ENCODE measurements around the gene FHOD3. TPM values are rescaled to one million over a fixed set of nuclear protein-coding genes. Genes with fewer than 3 reads are reported as not detected.

Gene FHOD3
- total RNA-seq, 1 experiment from 2014 or later = 0.34 TPM

- ChIA-PET CTCF (no interaction called here), POLR2A (ENCODE audit: low non-redundant PET) (no interaction called here)
- Histone ChIP-seq H3K27ac (ENCODE audit: low read depth, low read length, poor library complexity, severe bottlenecking) (no peak overlapping the region), H3K9me3 (ENCODE audit: low read depth, low read length, poor library complexity, severe bottlenecking) (no peaks in the 10 kb centered on the region), H3K4me3 (ENCODE audit: low read depth, low read length, poor library complexity, severe bottlenecking) (no peak overlapping the region), H3K27me3 (replicated peaks; ENCODE audit: insufficient read depth, low read depth, low read length, poor library complexity) (no peaks in the 10 kb centered on the region), H3K4me1 (ENCODE audit: insufficient read depth, low read length, poor library complexity, severe bottlenecking) (no peaks in the 10 kb centered on the region), H3K36me3 (ENCODE audit: insufficient read depth, low read length, poor library complexity, severe bottlenecking) (no peaks in the 10 kb centered on the region)
- intact Hi-C loops (cut with micrococcal nuclease; ENCODE audit: unreplicated experiment) = no loop called here
- TF ChIP-seq EZH2 (IDR thresholded peaks at IDR 0.05; ENCODE audit: borderline replicate concordance, low read depth, low read length, poor library complexity, severe bottlenecking) = no peak
- TF ChIP-seq, protein P1, sequence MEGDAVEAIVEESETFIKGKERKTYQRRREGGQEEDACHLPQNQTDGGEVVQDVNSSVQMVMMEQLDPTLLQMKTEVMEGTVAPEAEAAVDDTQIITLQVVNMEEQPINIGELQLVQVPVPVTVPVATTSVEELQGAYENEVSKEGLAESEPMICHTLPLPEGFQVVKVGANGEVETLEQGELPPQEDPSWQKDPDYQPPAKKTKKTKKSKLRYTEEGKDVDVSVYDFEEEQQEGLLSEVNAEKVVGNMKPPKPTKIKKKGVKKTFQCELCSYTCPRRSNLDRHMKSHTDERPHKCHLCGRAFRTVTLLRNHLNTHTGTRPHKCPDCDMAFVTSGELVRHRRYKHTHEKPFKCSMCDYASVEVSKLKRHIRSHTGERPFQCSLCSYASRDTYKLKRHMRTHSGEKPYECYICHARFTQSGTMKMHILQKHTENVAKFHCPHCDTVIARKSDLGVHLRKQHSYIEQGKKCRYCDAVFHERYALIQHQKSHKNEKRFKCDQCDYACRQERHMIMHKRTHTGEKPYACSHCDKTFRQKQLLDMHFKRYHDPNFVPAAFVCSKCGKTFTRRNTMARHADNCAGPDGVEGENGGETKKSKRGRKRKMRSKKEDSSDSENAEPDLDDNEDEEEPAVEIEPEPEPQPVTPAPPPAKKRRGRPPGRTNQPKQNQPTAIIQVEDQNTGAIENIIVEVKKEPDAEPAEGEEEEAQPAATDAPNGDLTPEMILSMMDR (conservative IDR thresholded peaks at IDR 0.05; ENCODE audit: low read depth, low read length) = no peak
- BruUV-seq (replicated peaks) = no TSS peak
- DNase-seq (ENCODE audit: low spot score) = no peak
Observed at GRCh38 chr18:36335476-36336279, 38.2 kb downstream of the FHOD3 start.

DNA sequence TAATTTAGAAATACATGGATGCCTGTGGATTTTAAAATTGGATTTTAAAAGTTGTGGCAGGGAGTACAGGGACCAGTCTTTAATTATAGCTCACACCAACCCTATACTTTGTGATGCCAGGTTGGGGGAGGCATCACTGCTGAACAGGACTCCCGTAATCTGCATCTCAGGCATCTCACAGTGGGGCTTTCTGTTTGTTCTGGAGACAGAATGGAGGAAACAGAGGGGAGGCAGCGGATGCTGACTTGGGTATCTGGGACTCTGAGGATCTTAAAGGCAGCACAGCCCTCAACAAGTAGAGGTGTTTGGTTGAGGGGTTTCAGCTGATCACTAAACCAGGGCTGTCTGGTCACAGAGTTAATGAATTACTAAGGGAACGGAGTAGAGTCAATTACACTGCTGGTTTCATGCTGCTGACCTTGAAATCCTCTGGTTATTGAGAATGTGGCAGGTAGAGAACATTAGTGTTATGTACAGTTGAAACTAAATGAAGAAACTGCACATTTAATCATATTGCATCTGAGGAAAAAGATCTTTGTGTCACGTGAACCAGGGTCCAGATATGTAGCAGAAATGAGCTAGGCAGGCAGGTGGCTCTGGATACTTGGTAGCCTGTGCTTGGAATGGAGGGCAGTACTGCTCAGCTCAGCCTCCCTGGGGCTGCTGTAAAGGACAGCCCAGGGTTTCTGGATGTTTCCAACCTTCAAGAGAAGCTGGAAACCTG is 40.3 kb downstream of the FHOD3 start:
- Histone ChIP-seq H3K4me1 (ENCODE audit: insufficient read depth, low read length, poor library complexity, severe bottlenecking) (no peaks in the 10 kb centered on the region), H3K27me3 (replicated peaks; ENCODE audit: insufficient read depth, low read depth, low read length, poor library complexity) (no peaks in the 10 kb centered on the region), H3K27ac (ENCODE audit: low read depth, low read length, poor library complexity, severe bottlenecking) (no peak overlapping the region), H3K4me3 (ENCODE audit: low read depth, low read length, poor library complexity, severe bottlenecking) (no peak overlapping the region), H3K9me3 (ENCODE audit: low read depth, low read length, poor library complexity, severe bottlenecking) (no peaks in the 10 kb centered on the region), H3K36me3 (ENCODE audit: insufficient read depth, low read length, poor library complexity, severe bottlenecking) (no peaks in the 10 kb centered on the region)
- BruUV-seq (replicated peaks) = no TSS peak
- intact Hi-C loops (cut with micrococcal nuclease; ENCODE audit: unreplicated experiment) = no loop called here
- TF ChIP-seq, protein P1 (conservative IDR thresholded peaks at IDR 0.05; ENCODE audit: low read depth, low read length) = no peak
- no peak for TF ChIP-seq EZH2 (IDR thresholded peaks at IDR 0.05; ENCODE audit: borderline replicate concordance, low read depth, low read length, poor library complexity, severe bottlenecking)
- ChIA-PET CTCF (interaction anchor here (0.6 kb wide), 1 partner anchor 320 kb away, joined by 3 read pairs; no protein-coding TSS in a partner anchor), POLR2A (ENCODE audit: low non-redundant PET) (no interaction called here)
- no peak for DNase-seq (ENCODE audit: low spot score)

DNA sequence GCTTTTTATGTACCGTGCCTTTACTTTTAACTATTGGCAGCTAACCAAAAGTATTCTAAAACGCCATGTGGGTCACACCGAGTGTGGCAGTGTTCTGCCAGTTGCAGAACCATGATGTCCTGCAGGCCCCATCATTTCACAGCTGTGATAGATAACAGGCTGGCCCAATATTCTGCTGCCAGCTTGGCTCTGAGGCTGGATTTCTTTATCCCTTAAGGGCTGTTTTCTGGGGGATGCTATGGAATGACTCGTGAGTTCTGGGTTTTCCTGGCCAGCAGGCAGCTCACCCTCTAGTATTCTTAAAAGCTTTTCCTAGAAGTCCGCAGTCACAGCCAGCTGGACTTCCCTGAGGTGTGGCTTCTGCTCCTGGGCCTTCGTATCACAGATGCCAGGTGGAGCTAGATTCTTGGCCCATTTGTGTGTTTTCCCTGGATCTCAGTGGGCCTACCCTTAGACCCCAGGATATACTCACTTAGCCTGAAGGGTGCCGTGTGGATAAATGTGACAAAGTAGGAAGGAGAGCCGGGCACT is 41.0 kb downstream of the FHOD3 start:
- BruUV-seq (replicated peaks) = no TSS peak
- intact Hi-C loops (cut with micrococcal nuclease; ENCODE audit: unreplicated experiment) = no loop called here
- H3K9me3 ChIP-seq (ENCODE audit: low read depth, low read length, poor library complexity, severe bottlenecking) = no peaks in the 10 kb centered on the region
- no peak overlapping the region for H3K4me3 ChIP-seq (ENCODE audit: low read depth, low read length, poor library complexity, severe bottlenecking)
- H3K27ac ChIP-seq (ENCODE audit: low read depth, low read length, poor library complexity, severe bottlenecking) = no peak overlapping the region
- DNase-seq (ENCODE audit: low spot score) = no peak
- no peaks in the 10 kb centered on the region for H3K27me3 ChIP-seq (replicated peaks; ENCODE audit: insufficient read depth, low read depth, low read length, poor library complexity)
- no peaks in the 10 kb centered on the region for H3K4me1 ChIP-seq (ENCODE audit: insufficient read depth, low read length, poor library complexity, severe bottlenecking)
- H3K36me3 ChIP-seq (ENCODE audit: insufficient read depth, low read length, poor library complexity, severe bottlenecking) = no peaks in the 10 kb centered on the region
- POLR2A ChIA-PET (ENCODE audit: low non-redundant PET) = no interaction called here
- CTCF ChIA-PET = no interaction called here
- TF ChIP-seq EZH2 (IDR thresholded peaks at IDR 0.05; ENCODE audit: borderline replicate concordance, low read depth, low read length, poor library complexity, severe bottlenecking) = no peak
- TF ChIP-seq, protein P1 (conservative IDR thresholded peaks at IDR 0.05; ENCODE audit: low read depth, low read length) = no peak

Measured in A673 (cell line).